Esophagus muscularis mucosa (tissue), 3 donors: Measurements from ENCODE around the gene CD24.

ENCODE experiments used
- CTCF ChIP-seq, 3 experiments: fragments of 200-600 bp in 2 of 3; fragments of 450-650 bp in 1 of 3; sonication (generic) in 2 of 3; IDR thresholded peaks; one replicate each; pipeline ENCODE4 v1.5.1; 2017 to 2019; ENCODE audit warnings: antibody characterized with exemption in 3 of 3, mild to moderate bottlenecking in 2 of 3, moderate library complexity in 1 of 3
- POLR2A ChIP-seq: fragments of 450-650 bp; IDR thresholded peaks from one replicate; pipeline ENCODE4 v1.6.1; 2017; ENCODE audit warnings: antibody characterized with exemption, moderate library complexity, mild to moderate bottlenecking, low read depth

GRCh38 chr6:106972500-106972899 is 2.0 kb downstream of the CD24 start:
- no peak for TF ChIP-seq CTCF (IDR thresholded peaks at IDR 0.05)
- no peak for TF ChIP-seq POLR2A
